Liver (tissue), 3 donors: ENCODE measurements around the gene SLC38A2.

Source experiments
- RXRA ChIP-seq, 2 donors: IDR thresholded peaks; 2 replicates each; pipeline ENCODE4 v1.6.1; 2017 to 2018; ENCODE audit warnings: antibody characterized with exemption in 2 of 2, mild to moderate bottlenecking in 1 of 2
- TAF1 ChIP-seq: conservative IDR thresholded peaks from 2 replicates; pipeline ENCODE4 v1.6.1; 2016; ENCODE audit warnings: antibody characterized with exemption, mild to moderate bottlenecking
- TF ChIP-seq, protein P1 (sequence below): fragments of 150-350 bp; IDR thresholded peaks from 2 replicates; pipeline ENCODE4 v1.5.1; 2017; ENCODE audit warnings: improper control_type of control experiment, low read depth, low read length; ENCODE audit not compliant: missing input control
- TF ChIP-seq, protein P2 (sequence below): IDR thresholded peaks from 2 replicates; pipeline ENCODE4 v1.6.1; 2016; ENCODE audit warnings: antibody characterized with exemption, mild to moderate bottlenecking
- donor health status: healthy.
- donor health status: healthy.

DNA sequence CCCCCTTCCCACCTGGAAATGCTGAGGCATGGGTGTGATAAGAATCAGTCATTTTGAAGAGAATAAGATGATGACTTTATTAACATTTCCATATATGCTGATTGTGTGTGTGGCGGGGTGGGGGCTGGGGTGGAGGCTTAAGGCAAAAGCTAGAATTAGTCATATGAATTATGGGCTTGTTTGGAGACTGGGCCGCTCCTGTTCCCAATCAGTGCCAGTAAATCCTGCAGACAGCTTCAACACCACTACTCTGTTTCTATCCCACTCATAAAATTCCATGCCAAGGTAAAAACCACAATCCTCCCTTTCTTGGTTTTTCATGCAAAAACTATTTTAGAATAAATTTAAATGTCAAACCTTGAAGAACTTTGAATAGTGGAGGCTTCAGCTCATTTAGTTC, 29.9 kb upstream of the SLC38A2 start:
- TF ChIP-seq, protein P1, sequence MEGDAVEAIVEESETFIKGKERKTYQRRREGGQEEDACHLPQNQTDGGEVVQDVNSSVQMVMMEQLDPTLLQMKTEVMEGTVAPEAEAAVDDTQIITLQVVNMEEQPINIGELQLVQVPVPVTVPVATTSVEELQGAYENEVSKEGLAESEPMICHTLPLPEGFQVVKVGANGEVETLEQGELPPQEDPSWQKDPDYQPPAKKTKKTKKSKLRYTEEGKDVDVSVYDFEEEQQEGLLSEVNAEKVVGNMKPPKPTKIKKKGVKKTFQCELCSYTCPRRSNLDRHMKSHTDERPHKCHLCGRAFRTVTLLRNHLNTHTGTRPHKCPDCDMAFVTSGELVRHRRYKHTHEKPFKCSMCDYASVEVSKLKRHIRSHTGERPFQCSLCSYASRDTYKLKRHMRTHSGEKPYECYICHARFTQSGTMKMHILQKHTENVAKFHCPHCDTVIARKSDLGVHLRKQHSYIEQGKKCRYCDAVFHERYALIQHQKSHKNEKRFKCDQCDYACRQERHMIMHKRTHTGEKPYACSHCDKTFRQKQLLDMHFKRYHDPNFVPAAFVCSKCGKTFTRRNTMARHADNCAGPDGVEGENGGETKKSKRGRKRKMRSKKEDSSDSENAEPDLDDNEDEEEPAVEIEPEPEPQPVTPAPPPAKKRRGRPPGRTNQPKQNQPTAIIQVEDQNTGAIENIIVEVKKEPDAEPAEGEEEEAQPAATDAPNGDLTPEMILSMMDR, result no peak
- TF ChIP-seq TAF1 (no peak), RXRA (IDR thresholded peaks at IDR 0.05) (no peak)
- TF ChIP-seq, protein P2, sequence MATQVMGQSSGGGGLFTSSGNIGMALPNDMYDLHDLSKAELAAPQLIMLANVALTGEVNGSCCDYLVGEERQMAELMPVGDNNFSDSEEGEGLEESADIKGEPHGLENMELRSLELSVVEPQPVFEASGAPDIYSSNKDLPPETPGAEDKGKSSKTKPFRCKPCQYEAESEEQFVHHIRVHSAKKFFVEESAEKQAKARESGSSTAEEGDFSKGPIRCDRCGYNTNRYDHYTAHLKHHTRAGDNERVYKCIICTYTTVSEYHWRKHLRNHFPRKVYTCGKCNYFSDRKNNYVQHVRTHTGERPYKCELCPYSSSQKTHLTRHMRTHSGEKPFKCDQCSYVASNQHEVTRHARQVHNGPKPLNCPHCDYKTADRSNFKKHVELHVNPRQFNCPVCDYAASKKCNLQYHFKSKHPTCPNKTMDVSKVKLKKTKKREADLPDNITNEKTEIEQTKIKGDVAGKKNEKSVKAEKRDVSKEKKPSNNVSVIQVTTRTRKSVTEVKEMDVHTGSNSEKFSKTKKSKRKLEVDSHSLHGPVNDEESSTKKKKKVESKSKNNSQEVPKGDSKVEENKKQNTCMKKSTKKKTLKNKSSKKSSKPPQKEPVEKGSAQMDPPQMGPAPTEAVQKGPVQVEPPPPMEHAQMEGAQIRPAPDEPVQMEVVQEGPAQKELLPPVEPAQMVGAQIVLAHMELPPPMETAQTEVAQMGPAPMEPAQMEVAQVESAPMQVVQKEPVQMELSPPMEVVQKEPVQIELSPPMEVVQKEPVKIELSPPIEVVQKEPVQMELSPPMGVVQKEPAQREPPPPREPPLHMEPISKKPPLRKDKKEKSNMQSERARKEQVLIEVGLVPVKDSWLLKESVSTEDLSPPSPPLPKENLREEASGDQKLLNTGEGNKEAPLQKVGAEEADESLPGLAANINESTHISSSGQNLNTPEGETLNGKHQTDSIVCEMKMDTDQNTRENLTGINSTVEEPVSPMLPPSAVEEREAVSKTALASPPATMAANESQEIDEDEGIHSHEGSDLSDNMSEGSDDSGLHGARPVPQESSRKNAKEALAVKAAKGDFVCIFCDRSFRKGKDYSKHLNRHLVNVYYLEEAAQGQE, result no peak
